ENCODE measurements around the gene SLC22A17.

- TF ChIP-seq GATA2 (IDR thresholded peaks at IDR 0.05; ENCODE audit: low read depth, low read length): no peak
- no peak for TF ChIP-seq GATA3 (IDR thresholded peaks at IDR 0.05; ENCODE audit: low read depth, low read length)
Measured at GRCh38 chr14:23323838-23324454, 28.7 kb downstream of the SLC22A17 start.

Measured in SH-SY5Y (cell line).